DMS114 treated with DMSO at 0.1 percent for 48 hours (cell line): ENCODE results near the gene IGLL5.

Experiments
- DNase-seq: peaks from one replicate; lab custom pipeline; 2025; ENCODE audit not compliant: unreplicated experiment; lab: John Stamatoyannopoulos, UW

IGLL5 gene

DNA sequence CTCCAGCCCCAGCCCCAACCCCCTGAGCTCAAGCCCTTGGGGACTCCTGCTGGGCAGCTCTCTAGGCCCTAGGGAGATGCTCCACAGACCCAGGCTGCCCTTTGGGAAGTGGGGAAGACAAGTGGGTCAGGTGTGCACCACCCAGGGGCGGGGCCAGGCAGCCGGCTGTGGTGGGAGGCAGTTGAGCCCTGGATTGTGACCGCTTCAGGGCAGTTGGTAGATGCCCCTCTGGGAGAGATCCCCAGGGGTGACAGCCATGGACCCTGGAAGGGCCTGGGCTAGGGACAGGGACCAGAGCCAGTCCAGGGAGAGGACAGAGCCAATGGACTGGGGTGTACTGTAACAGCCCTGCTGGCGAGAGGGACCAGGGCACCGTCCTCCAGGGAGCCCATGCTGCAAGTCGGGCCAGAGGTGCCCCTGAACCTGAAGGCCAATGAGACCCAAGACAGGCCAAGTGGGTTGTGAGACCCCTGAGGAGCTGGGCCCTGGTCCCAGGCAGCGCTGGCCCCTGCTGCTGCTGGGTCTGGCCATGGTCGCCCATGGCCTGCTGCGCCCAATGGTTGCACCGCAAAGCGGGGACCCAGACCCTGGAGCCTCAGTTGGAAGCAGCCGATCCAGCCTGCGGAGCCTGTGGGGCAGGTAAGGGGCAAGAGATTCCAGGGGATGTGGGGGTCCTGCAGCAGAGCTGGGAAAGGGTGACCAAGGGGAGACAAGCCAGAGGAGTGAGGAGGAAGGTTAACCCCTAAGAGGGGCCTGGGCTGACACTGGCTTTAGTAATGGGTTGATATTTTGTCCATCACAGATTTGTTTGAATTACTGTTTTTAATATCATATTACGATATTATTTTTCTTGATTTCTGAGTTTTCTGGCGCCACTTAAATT is at the start of gene IGLL5:
Gene IGLL5, plus strand, starts transcription at position 196 of the 883 bp plus-strand sequence. Its CDS starts 238 bp downstream, at position 434.
- DNase-seq = no peak

DNA sequence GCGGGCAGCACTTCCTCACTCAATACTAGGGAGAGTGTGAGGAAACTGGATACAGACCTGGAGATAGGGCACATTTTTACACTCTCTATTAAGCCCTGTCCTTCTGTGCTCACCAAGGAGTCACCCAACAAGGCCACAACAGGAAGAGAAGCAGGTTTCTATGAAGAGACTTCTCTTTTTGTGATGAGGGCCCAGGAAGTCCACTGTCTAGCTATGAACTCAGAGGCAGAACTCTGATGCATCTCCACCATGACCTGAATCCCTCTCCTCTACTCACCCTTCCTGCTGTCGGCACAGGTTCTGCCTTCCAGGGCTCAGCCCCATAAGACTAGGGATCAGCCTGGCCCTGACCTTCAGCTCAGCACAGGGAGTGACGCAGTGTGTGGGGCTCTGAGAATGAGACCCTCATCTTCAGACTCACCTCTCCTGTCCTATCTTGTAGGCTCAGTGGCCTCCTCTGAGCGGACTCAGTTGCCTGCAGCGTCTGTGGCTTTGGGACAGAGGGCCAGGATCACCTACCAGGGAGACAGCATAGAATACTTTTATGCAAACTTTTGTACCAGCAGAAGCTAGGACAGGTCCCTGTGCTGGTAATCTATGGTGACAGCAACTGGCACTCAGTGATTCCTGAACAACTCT is 49.3 kb upstream of the IGLL5 start:
- DNase-seq = no peak

DNA sequence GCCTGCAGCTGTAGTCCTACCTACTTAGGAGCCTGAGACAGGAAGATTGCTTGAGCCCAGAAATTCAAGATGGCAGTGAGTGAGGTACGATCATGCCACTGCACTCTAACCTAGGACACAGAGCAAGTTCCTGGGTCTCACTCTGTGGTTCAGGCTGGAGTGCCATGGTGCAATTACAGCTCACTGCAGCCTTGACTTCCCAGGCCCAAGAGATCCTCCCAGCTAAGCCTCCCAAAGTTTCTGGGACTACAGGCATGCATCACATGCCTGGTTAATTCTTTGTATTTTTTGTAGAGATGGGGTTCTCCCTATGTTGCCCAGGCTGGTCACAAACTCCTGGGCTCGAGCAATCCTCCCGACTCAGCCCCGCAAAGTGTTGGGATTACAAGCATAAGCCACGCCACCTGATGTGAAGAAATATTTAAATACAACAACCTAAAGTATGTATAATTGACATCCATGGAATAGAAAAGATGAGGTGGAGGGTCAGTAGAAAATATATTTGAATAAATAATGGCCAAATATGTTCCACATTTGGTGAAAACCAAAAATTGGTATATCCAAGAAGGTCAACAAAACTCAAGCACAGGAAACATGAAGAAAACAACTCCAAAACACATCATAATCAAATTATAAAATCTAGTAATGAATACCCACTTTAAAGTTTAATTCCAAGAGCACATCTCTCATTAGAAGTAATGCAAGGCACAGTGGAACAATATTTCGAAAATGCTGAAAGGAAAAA is 47.9 kb upstream of the IGLL5 start:
- DNase-seq = no peak

DNA sequence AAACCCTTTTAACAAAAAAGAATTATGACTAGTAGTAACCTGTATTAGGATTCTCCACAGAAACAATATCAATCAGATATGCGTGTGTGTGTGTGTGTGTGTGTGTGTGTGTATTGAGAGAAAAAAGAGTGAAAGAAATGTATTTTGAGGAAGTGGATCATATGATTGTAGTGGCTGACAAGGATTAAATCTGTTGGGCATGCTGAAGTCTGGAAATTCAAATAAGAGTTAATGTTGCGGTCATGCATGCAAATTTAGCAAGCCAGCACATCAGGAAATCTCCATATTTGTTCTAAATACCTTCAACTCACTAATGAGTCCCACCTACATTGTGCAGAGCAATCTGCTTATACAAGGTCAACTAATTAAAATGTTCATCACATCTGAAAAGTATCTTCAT is 46.8 kb upstream of the IGLL5 start:
- no peak for DNase-seq

DNA sequence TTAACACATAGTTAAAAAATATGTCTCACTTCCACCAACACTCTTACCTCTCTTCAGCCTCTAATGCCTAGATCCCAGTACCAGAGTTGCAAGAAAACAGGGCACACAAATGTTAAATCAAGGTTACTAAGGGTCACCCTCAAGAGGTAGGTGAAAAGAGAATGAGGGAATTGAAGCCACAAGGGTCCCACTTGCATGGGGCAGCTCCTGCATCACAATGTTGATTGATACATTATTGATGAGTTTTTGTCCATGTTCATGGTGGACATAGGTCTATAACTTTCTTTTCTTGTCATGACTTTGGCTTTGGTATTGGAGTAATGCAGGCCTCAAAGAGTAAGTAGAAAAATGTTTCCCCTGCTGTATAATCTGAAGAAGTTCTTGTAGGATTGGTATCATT is 46.0 kb upstream of the IGLL5 start:
- DNase-seq = no peak

DNA sequence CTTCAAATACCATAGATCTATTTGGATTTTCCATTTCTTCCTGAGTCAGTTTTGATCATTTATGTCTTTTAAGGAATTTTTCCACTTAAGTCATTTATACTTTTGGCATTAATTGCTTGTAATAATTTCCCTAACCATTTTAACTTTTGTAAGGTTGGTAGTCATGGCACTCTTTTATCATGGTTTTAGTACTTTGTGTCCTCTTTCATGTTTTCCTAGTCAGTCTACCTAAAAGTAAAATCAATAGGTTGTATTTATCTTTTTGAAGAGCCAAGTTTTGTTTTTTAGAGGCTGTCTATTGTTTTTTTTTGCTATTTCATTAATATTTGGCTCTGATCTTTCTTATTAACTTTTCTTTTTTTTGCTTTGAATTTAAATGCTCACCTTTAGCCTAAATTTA is 45.5 kb upstream of the IGLL5 start:
- no peak for DNase-seq

DNA sequence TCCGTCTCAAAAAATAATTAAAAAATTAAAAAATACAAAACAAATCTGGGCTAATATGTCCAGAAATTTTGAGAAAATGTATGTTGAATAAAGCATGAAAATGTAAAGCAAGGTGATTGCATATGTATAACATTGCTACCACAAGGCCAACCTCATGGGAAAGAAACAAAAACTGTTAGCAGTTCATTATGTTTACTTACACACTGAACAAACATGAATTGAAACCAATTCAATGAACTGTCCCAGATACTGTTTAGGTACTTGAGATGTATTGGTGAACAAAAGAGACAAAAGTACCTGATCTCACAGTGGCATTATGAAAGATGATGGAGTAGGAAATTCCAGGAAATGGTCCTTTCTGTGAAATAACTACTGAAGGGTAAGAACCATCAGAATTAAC is 43.8 kb upstream of the IGLL5 start:
- DNase-seq = no peak

DNA sequence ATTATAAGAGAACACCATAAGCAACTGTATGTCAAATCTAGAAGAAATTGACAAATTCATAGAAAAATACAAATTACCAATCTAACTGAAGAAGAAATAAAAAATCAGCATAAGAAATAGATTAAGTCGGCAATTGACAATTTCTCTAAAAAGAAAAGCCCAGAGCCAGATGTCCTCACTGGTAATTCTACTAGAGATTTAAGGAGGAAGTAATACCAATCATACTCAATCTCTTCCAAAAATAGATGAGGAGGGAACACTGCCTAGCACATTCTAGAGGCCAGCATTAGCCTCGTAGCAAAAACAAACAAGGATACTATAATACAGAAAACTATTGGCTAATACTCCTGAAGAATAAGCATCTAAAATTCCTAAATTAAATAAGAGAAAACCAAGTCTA is 40.4 kb upstream of the IGLL5 start:
- DNase-seq = no peak

DNA sequence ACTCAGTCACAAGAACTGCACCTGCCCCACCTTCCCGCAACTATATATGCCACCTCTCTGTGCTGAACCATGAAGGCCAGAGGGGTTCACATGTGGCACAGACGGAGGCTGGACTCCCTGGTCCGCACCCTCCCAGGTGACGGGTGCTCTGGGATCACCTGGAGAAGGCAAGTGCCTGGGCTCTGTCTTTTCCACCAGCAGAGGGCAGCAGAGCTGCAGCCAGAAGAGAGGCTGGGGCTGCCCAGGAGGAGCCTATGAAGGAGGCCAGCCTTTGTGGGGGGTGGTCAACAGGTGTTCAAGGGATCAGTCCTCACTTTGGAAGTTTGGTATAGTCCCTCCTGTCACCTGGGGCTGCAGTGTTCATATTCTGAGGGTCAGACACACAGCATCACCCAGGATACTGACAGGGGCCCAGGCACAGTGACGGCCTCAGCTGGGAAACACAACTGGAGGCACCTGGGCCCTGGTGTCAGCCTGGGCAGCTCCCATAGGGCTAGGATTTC is 39.2 kb upstream of the IGLL5 start:
- DNase-seq = no peak

DNA sequence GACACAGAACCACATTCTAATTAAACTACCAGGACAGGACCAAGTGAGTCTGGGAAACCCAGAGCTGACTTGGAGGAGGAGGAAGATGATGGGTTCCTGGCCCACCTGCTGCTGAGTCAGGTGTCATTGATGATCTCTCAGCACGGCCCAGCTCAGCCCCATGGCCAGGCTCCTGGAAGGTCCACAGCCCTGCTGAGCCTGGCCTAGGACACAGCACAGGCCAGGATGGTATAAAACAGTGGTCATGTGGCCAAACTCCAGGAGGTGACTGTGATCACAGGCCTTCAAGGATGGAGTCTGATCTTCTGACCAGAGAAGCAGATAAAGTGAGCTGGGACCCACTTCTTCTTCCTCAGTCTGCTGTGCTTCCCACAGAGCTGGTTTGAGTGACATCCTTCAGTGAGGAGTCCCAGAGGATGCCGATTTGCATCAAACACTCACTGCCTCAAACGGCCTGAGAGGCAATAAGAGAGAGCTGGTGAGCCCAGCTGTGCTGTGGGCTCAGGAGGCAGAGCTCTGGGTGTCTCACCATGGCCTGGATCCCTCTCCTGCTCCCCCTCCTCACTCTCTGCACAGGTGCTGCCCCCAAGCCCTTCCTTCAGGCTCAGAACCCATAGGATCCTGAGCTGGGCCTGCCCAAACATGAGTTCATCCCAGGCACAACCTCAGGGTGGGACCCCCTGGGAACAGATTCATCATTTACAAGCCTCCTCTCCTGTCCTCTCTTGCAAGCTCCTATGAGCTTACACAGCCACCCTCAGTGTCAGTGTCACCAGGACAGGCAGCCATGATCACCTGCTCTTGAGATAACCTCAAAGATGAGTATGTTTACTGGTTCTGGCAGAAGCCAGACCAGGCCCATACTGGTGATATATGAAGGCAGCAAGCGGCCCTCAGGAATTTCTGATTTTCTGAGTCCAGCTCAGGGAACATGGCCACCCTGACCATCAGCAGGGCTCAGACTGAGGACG is 37.7 kb upstream of the IGLL5 start:
- DNase-seq = no peak

DNA sequence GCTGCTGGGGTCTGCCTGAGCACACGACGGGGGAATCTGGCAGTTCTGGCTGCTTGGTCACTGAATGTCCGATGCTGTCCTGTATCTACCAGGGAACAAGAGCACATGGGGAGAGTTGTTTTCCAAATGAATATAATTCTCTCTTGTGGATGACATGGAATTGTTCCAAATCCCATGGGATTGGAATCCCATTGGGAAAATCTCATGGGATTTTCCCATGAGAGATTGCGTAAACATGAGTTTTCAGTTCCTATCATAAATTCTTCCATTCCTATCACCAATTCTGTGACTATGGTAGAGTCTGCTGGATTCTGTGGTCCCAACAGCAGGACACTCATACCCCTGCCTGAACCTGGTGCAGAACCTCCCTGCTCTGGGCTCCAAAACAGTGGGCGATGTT is 35.6 kb upstream of the IGLL5 start:
- no peak for DNase-seq

DNA sequence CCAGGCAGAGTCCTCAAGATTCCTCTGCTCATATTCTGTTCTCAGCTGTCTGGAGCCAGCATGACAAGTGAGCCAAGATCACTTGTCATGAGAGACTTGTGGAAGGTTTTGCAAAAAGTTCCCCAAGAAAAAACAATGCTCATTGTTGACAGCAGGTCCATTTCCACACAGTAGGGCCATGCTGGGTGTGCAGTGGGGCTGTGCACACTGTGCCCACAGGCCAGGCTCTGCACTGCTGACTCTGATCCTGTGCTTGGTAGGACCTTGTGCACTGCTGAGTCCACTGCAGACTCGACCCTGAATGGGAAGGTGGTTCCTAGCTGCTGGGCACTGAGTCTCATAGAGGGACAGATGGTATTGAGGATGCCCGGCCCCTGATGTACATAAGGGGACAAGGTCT is 33.9 kb upstream of the IGLL5 start:
- DNase-seq = no peak

DNA sequence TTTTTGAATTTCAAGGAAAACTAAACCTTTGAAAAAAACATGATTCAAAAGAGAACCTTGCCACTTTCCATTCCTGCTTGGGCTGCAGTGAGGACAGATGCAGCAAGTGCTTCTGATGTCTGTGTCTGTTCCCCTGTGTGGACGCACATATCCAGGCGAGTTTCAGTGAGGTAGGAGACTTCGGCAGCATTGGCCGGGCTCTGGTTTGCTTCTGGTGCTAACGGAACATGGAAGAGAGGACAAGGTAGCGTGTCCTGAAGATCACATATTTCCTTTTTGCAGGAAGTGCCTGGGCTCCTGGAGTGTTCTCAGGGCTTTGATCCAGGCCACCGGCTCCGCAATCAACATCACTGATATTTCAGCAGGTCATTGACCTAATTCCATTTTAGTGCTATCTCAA is 33.1 kb upstream of the IGLL5 start:
- no peak for DNase-seq

DNA sequence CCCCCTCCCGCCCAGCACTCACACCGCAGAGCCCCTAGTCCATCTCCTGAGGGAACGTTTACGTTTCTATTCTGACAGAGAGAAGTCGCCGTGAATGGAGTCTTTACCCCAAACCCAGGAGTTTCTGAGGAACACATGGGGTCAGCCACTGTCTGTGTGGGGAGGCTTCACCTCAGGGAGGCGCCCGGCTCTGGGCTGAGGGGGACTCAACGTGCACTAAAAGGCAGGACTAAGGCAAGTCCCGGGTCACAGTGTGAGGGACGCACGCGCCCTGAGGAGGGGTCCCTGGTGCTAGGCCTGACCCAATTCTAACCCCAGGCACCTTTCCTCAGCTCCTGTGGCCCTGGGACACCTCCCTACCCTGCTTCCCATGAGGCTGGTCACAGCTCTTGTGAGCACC is 32.5 kb upstream of the IGLL5 start:
- DNase-seq = no peak

DNA sequence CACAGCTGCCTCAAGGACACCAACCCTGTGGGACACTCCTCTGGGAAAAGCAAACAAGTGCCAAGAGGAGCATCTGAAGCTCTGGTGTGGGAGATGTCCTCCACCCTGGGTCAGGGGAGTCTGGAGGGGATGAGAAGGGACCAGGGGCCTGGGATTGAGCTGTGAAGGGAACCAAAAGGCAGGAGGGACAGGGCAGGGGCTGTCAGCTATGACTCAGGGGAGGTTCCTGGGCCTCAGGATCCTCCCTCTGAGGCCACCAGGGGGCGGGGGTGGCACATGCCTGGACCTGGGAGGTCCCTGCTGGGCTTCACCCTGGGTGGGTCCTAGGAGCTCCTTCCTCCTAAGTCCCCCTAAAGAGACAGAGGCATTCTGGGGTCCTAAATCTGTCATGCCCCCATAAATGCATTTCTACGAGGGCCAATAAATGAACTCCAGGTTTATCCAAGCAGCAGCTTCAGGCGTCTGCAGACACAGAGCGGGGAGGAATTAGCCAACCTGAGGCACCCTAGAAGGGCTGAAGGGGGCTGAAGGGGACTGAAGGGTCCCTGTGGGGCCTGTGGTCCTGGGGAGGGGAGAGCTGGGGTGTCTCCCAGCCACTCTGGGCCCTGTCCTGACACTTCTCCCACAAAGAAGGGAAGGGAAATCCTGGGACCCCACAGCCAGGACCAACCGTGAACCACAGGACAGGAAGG is 31.9 kb upstream of the IGLL5 start:
- DNase-seq = no peak

DNA sequence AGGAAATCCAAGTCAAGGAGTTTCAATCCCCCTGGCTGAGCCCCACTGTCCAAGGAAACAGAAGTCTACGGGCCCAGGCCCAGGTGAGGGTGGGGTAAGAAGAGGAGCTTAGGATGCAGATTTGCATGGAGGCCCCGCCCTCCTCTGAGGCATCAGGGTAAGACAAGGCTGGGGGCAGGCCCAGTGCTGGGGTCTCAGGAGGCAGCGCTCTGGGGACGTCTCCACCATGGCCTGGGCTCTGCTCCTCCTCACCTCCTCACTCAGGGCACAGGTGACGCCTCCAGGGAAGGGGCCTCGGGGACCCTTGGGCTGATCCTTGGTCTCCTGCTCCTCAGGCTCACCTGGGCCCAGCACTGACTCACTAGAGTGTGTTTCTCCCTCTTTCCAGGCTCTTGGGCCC is 31.3 kb upstream of the IGLL5 start:
- DNase-seq = no peak

DNA sequence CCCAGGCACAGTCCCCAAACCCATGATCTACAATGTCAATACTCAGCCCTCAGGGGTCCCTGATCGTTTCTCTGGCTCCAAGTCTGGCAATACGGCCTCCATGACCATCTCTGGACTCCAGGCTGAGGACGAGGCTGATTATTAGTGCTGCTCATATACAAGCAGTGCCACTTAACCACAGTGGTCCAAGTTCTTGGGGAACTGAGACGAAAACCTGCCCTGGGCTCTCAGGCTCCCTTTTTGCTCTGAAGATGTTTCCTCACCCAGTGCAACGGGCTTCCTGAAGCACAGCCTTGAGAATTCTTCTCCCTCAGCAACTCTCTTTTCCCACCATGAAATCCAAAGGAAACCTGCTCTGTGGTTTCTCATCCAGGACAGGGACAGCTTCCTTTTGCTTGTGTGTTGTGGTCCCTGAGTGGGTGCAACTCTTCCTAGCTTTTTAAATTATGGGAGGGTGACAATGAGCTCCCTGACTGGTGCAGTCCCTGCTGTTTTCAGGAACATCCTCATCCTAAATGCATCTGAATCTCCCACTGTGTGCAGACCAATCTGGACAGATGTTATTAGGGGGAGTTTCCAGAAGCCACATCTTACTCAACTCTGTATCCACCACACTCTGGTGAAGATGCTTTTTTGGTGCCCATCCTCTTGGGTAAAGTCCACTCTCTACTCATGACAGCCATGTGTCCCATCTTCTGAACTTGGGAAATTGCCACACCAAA is 30.6 kb upstream of the IGLL5 start:
- DNase-seq = no peak

DNA sequence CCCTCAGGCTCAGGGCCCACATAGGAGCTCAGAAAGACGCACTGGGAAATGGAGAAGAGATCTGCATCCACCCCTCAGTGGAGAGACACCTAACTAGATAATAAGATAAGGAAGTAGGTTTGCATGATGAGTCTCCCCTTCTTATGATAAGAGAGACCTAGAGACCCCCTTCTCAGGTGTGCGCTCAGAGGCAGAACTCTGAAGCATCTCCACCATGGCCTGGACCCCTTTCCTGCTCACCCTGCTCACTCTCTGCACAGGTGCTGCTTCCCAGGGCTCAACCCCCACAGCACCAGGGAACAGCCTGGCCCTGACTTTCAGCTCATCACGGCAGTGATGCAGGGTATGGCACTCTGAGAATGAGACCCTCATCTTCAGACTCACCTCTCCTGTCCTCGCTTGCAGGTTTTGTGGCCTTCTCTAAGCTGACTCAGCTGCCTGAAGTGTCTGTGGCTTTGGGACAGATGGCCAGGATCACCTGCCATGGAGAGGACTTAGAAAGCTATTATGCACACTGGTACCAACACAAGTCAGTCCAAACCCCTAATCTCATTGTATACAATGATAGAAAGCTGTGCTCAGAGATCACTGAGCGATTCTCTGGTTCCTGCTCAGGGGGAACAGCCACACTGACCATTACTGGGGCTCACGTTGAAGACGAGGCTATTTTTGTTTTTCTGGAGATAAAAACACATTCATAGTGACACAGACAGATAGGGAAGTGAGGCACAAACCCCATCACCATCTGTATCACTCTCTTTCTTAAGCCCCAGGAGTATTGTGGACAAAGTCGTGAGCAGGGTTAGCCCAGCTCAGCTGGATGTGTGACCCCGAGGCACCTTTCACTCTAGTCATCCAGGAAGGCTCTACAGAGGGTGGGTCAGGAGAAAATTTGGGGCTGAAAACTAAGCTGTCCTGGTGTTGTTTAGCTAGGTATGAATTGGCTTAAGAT is 29.7 kb upstream of the IGLL5 start:
- no peak for DNase-seq
